AG09309 (cell line): ENCODE data around the gene RNF20.

Source experiments
- DNase-seq: peaks from one replicate; pipeline ENCODE4 v3.0.0-alpha.2; 2010; ENCODE audit warnings: low read depth
- H3K4me3 ChIP-seq: 2 replicates; pipeline ENCODE4 v1.5.1; 2011; ENCODE audit warnings: mild to moderate bottlenecking, low read depth, low read length, moderate library complexity; ENCODE audit not compliant: control insufficient read depth
- TF ChIP-seq, protein P1 (sequence below): IDR thresholded peaks from 2 replicates; pipeline ENCODE4 v1.5.1; 2011; ENCODE audit warnings: mild to moderate bottlenecking, low read depth, low read length, inconsistent platforms; ENCODE audit not compliant: insufficient read depth, control insufficient read depth; ENCODE audit errors: missing control alignments

RNF20 gene

DNA sequence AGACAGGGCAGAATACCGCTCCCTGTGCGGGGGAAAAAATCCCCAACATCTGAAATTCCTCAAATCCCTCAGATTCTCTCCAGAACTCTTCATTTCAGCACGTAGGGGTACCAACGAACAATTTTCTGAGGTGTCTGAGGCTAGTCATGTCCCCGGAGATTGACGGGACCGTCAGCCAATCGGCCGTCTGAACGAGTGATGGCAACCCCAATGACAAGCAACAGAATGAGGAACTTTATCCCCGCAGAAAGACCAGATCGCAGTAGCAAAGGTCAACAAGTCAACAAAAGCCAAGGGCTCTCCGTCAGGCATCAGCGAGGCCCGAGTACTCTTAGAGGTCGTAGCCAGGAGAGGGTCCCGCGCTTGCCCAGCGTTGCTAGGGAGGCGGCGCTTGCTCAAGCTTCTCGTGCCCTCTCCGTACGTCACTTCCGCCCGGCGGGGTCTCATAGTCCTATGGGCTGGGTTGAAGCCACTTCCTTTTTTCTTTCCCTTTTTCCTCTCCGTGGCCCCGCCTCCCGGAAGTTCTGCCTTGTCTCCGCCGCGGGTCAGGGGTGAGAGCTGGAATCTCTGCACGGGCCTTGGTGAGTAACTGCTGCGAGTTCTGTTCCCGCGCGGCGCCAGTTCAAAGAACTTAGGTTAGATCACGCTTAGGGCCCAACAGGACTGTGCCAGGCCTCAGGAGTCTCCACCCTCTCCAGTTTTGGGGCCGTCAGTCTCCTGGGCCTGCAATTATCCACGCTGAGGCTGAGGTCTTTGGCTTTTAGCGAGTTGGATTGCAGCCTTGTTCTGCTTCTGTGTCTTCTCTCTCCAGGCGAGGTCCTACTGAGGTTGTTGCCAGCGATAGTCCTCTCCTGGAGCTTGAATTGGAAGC, at the start of gene RNF20:
Gene RNF20, plus strand, starts transcription at position 520 of the 871 bp plus-strand sequence. CDS start 1,571 bp downstream, outside the sequence.
- H3K4me3 ChIP-seq, result peak within 1 kb of the TSS; percentile 72
- TF ChIP-seq, protein P1, sequence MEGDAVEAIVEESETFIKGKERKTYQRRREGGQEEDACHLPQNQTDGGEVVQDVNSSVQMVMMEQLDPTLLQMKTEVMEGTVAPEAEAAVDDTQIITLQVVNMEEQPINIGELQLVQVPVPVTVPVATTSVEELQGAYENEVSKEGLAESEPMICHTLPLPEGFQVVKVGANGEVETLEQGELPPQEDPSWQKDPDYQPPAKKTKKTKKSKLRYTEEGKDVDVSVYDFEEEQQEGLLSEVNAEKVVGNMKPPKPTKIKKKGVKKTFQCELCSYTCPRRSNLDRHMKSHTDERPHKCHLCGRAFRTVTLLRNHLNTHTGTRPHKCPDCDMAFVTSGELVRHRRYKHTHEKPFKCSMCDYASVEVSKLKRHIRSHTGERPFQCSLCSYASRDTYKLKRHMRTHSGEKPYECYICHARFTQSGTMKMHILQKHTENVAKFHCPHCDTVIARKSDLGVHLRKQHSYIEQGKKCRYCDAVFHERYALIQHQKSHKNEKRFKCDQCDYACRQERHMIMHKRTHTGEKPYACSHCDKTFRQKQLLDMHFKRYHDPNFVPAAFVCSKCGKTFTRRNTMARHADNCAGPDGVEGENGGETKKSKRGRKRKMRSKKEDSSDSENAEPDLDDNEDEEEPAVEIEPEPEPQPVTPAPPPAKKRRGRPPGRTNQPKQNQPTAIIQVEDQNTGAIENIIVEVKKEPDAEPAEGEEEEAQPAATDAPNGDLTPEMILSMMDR, result no peak
- DNase-seq, result peak; percentile 90

- no peak overlapping the region for H3K4me3 ChIP-seq
- no peak for DNase-seq
- TF ChIP-seq, protein P1, result no peak
Measured at GRCh38 chr9:101484046-101484445, 49.6 kb upstream of the RNF20 start.

DNA sequence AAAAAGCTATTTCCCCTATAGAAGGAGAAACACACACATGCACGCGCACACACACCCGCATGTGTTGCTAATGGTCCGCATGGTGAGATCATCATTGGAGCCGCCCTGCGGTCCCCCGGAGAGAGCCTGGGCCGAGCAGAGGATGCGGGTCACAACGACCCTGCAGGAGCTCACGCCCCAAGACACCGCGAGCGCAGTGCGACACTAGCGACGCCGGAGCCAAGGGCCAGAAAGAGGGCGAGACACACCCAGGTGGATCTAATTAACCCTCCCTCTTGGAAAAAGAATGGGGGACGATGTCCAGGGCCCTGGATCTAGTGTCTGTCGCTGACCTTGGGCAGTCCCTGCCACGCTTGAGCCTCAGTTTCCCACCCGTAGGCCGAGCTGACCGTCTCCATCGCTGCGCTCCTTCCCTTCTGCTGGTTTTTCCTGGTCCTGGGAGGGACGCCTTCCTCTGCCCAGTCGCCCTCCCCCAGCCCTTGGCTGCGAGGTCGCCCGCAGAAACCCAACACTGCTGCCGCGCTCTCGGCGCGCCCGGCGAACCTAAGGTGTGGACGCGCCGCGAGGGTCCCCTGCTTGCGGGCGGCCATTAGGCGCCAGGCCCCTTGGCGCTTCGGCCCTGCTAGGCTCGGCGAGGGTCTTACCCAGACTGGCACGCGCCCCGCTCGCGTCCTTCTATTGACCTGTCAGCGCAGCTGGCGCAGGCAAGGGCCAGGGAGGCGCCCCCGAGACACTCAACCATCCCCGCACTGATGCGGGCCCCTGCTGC, 47.5 kb upstream of the RNF20 start:
- DNase-seq, result no peak
- H3K4me3 ChIP-seq, result peak overlapping the region; percentile 70
- TF ChIP-seq, protein P1, result no peak

DNA sequence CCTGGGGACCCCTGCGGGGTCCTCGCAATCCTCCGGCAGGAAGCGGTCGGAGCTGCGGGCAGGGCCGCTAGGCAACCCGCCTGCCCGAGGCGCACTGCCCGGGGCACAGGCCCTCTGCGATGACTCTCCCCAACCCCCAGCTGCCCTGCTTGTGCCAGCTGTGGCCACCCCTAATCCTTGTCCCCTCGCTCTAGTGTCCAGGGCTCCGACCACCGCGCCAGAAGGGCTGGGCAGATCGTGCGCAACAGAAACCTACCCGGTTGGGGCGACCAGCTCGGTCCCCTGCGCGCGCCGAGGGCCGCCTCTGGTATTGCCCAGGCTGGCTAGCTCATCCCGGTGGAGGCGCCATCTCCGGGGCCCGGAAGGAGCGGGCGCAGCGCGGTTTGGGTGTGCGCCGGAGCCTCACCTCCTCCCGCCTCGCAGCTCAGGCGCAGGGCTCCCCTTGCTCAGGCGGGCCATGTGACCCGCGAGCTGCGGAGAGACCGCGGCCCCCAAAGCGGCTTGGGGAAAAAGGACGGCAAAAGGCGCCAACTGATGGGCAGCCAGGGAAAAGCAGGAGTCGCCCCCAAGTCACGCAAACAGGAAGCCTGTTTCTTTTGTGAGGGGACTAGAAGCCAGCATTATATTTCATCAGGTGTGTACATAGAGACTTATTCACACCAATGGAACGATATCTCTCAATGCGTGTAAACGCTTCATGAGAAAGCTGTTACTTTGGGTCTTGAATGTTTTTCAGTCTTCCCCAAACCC, 46.8 kb upstream of the RNF20 start:
- H3K4me3 ChIP-seq, result peak overlapping the region; percentile 70
- TF ChIP-seq, protein P1, result peak; percentile 34
- no peak for DNase-seq

- DNase-seq, result no peak
- 0 out of 2 replicates have a peak overlapping the region, but pooled peaks have one; percentile 70 for H3K4me3 ChIP-seq
- TF ChIP-seq, protein P1, result no peak
Measured at GRCh38 chr9:101487443-101487840, 46.2 kb upstream of the RNF20 start.

GRCh38 chr9:101495810-101496209, 37.8 kb upstream of the RNF20 start:
- DNase-seq, result no peak
- no peak overlapping the region for H3K4me3 ChIP-seq
- TF ChIP-seq, protein P1, result no peak
